A549 (cell line): ENCODE results near the gene AUTS2.

Experiments used
- KDM5A ChIP-seq: fragments of 200-600 bp; sonication (generic); IDR thresholded peaks from 2 replicates; pipeline ENCODE4 v1.6.1; 2016; ENCODE audit warnings: antibody characterized with exemption, mild to moderate bottlenecking
- SMC3 ChIP-seq: fragments of >200 bp; sonication (Bioruptor Twin); formaldehyde crosslinking; IDR thresholded peaks from 3 replicates; pipeline ENCODE4 v1.6.1; 2018; ENCODE audit warnings: inconsistent platforms
- TF ChIP-seq, protein P1 (sequence below): fragments of >200 bp; sonication (Bioruptor Twin); formaldehyde crosslinking; IDR thresholded peaks from 3 replicates; pipeline ENCODE4 v1.5.1; 2016

DNA sequence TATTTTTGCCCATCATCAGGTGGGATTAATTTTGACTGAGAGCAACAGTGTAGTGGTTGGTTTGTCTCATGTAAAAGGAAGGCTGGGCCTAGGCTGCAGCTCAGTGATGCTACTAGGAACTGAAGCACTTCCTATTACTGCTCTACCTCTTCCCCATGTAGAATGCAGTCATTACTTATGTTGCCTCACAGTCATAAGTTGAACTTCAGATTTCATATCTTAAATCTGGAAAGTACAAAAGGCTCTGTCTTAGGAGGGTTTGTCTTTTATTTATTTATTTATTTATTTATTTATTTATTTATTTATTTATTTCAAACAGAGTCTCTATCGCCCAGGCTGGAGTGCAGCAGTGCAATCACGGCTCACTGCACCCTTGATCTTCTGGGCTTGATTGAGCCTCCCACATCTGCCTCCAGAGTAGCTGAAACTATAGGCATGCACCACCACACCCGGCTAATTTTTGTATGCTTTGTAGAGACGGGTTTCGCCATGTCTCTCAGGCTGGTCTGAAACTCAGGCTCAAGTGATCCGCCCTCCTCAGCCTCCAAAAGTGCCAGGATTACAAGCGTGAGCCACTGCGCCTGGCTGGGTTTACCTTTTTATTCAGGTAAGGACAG is 812.0 kb downstream of the AUTS2 start:
- TF ChIP-seq, protein P1, sequence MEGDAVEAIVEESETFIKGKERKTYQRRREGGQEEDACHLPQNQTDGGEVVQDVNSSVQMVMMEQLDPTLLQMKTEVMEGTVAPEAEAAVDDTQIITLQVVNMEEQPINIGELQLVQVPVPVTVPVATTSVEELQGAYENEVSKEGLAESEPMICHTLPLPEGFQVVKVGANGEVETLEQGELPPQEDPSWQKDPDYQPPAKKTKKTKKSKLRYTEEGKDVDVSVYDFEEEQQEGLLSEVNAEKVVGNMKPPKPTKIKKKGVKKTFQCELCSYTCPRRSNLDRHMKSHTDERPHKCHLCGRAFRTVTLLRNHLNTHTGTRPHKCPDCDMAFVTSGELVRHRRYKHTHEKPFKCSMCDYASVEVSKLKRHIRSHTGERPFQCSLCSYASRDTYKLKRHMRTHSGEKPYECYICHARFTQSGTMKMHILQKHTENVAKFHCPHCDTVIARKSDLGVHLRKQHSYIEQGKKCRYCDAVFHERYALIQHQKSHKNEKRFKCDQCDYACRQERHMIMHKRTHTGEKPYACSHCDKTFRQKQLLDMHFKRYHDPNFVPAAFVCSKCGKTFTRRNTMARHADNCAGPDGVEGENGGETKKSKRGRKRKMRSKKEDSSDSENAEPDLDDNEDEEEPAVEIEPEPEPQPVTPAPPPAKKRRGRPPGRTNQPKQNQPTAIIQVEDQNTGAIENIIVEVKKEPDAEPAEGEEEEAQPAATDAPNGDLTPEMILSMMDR, result no peak
- no peak for TF ChIP-seq SMC3
- TF ChIP-seq KDM5A, result no peak
